Erythroblast (primary cell): ENCODE measurements around the gene CCP110.

Experiments
- GATA1 ChIP-seq: IDR thresholded peaks from 2 replicates; pipeline ENCODE4 v1.6.1; 2011; ENCODE audit warnings: low read depth, mild to moderate bottlenecking, control low read depth, low read length, moderate library complexity
- POLR2A ChIP-seq: IDR thresholded peaks from 2 replicates; pipeline ENCODE4 v1.6.1; 2011; ENCODE audit warnings: mild to moderate bottlenecking, low read length

- TF ChIP-seq POLR2A, result no peak
- no peak for TF ChIP-seq GATA1
Measured at GRCh38 chr16:19582050-19582831, 58.5 kb downstream of the CCP110 start.
